CD4-positive, alpha-beta T cell treated with Interleukin-12 subunit alpha and Interleukin-12 subunit beta, for 1 hour (primary cell): ENCODE data around the gene C11orf87.

Source experiments
- DNase-seq: peaks from one replicate; pipeline ENCODE4 v3.0.0-alpha.2; 2020

The C11orf87 gene

DNA sequence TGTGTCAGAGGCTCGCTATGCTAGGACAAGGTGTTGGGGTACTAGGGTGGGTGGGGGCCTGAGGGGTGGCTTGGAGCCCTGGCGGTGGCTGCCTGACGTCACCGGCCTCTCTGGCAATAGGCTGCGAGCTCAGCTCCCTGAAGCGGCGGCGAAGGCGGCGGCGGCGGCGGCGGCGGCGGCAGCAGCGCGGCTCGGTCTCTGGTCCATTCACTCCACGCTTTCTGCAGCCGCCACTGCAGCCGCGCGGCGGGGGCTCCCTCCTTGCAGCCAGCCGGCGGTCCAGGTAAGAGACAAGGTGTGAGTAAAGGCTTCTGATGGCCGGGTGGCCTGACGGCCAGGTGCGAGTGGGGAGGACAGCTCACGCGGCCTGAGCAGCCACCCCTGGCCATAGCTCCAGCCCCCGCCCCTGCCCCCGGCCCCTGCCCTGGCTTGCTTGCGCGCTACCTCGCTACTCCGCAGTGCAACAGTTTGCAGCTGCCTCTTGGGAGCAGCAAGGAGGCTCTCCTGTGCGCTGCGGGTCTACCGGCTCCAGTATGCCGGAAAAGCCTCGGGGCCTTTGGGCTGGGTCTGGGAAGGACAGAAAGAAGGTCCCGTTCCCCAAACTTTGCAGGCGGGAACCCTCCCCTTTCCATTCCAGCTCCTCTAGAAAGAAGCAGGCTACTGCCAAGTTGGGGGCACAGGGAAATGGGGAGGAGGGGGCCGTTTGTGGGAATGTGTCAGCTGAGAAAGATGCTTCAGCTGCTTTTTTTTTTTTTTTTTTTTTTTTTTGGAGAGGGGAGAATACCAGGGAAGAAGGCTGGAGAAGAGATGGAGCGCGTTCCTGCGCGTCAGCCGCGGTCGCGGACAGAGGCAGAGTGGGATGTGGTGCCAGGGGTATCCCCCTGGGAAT is at the start of gene C11orf87:
Gene C11orf87 (plus strand): TSS at position 210 of the 889 bp plus-strand sequence. CDS start 1,444 bp downstream, outside the sequence.
- no peak for DNase-seq

DNA sequence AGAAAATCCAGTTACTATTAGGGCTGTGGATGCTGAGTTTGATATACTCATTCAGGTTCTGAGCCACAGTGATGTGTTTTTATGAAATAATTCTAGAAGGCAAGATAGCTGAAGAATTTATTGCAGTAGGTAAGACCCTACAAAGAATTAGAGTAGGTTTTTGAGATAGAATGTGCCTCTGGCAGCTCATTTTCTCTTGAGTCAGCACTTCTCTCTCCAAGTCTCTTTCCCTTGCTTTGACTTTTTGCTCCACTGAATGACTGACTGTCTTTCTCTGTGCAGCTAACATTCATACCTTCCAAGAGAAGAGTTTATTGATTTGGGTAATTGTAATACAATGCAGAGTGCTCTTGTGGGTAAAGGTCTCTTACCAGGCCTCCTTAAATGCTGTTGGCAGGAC is 48.0 kb upstream of the C11orf87 start:
- DNase-seq = no peak

DNA sequence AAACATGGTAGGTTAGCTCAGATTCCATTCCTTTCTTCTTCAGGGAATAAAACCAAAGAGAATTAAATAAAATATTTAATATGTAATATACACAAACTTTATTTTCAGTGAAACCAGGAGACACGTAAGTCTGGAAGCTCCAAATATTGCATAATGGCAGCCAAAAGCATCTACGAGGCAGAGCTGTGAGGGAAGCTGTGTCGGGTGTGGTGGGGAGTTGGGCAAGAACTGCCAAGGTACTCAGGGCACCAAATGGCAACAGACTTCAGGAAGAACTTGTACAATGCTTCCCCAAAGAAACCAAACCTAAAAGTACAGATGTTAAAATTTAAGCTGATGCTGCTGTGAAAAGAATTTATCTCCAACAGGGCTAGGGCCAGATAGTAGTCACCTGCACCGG is 47.5 kb upstream of the C11orf87 start:
- no peak for DNase-seq

DNA sequence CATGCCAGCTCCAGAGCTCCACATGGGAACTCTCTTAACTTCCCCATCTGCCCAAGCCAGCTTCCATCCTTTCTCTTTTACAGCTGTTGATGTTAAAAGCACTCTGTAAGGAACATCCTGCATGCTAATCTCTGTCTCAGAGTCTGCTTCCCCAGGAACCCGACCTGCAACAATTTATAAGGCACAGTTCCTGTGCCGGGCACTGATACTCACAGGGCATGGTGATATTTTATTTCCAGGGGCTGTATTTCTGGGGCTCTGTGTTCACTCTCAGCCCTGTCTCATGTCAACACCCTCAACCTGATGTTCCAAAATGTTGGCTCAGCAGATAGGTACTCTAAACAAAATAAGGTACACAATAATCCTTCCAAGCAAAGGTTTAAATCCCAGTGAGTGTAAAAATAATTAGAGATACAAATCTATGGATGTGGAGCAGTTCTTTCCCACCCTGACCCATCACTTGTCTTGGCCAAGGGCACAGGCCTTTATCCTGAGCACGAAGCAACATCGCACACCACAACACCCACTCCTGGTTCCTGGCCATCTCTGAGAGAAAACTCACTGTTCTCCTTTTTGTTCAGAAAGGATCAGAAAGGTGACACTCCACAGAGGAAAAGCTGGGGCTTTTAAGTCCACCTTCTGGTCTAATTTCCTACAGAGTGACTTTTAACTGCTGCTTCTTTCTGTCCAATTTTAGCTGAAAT is 44.8 kb upstream of the C11orf87 start:
- no peak for DNase-seq

DNA sequence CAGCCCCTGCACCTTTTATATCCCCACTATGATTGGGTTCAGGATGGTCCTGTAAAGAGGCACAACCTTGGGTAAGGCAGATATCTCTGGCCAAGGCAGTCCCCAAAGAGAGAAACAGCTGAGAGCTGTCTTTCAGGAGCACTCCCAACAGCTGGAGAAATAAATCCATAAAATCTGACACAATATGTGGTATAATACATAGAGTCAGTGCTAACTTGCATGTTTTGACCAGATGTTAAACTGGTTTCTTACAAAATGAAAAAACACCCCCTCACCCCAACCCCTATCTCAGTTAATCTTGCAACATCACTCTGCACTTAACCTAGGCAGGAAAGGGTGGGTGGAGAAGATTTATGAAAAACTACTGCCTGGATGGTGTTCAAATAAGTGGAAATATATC is 44.0 kb upstream of the C11orf87 start:
- no peak for DNase-seq

DNA sequence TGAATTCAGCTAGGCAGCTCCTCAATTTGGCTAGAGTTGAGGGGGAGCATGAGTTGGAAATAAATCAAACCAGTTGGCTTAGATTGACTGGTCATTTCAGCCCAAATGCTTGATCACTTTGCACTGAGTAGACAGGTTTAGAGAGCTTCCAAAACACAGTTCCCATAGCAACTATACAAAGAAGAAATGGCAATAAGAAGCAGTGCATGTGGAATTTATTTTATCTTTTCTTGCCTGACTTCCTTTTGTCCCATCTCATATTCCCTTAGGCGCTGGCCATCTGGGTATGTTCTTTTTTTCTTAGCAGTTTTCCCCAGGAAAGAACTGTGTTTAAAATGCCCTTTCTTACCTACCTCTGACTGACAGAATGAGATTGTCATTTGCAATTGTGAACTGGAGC is 38.7 kb upstream of the C11orf87 start:
- DNase-seq = no peak

DNA sequence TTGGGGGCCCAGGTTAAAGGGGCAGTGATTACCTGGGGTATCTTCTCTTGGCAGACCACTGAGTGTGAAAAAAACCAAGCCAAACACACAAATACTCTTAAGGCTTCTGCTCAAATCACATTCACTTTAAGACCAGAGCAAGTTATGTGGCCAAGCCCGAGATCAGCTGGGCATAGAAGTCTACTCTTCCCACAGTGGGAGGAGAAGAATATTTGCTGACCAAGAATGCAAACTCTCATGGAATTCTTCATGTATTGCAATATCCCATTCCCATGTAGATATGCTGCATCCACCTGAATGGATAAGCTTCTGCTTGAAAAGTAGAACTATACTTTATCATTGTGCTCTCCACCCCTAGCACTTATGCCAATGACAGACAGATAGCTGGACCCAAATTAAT is 37.1 kb upstream of the C11orf87 start:
- no peak for DNase-seq

DNA sequence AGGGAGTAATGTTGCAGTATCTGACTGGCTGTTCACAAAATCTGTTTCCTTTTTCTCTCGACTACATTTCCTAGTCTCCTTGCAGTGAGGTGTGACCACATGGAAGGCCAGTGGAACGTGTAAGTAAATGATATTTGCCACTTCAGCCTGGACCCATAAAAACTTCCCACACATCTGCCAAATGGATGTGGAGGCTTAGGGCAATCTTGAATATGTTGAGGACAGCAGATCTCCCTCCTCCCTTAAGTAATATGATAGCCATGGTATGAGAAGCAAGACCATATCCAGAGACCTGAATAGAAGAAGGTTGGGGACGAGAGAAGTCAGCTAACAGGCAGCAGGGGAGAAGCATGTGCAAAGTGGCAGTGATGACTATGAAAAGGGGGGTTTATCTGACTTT is 33.0 kb upstream of the C11orf87 start:
- DNase-seq = no peak

DNA sequence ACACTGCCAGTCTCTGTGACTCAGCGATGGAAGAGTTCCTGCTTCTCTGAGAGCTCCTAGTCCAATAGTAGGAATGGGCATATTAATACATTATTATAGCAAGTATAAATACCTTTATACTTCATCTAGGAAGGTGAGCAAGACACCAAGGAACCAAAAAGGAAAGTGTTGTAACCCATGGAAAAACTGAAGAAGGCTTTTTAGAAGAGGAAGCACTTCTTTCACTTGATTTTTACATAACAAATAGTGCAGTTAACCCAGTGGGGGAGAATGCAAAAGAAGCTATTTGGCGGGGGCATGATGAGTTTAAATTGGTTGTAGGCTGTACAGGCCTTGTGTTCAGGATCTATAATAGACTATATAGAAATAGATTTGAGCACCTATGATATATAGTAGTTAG is 31.2 kb upstream of the C11orf87 start:
- DNase-seq = no peak

DNA sequence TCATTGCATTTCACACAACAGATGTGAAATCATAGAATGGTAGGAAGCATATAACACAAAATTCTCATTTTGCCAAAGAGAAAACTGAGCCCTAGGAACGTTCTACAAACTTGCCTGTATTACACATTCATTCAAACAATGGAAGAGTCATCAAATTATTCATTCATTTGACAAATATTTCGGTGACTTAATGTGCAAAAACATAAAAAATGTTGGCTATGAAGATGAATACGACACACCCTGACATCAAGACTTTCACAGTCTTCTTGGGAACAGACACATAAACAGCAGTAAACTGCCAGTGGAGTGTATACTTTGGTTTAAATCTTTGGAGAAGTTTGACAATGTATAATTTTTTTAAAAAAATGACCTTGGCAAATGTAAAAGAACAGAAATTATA is 20.4 kb upstream of the C11orf87 start:
- DNase-seq = no peak

DNA sequence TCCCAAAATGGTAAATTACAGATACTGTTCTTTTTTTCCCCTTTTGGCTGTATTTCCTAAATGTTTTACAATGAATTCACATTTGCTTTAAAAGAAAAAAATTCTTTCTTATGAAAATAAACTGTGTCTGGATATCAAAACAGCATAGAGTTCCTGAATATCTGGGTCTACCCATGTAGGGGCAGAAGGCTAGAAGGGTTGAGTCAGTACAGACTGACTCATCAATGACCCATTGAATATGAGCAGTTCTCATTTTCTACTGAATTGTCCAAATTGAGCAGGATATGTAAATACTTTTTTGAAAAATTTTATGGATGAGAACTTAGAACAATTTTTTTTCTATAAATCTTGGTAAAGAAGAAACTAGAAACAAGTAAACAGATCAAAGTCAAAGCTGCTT is 16.3 kb upstream of the C11orf87 start:
- DNase-seq = no peak

DNA sequence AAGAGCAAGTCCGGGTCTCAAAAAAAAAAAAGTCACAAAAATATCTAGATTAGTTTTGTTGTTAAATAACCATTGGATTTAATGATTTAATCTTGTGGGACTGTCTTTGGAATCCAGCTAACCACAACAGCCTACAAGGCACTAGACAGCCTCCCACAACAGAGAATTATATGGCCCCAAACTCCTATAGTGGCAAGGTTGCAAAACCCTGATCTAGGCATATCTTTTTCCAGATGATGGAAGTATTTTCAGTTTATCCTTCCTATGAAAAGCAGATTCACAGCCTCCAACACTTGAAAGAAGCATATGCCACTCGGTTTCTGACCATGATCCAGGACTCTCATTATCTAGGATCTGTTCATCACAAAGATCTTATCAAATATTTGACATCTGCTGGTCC is 5.4 kb upstream of the C11orf87 start:
- DNase-seq = no peak

DNA sequence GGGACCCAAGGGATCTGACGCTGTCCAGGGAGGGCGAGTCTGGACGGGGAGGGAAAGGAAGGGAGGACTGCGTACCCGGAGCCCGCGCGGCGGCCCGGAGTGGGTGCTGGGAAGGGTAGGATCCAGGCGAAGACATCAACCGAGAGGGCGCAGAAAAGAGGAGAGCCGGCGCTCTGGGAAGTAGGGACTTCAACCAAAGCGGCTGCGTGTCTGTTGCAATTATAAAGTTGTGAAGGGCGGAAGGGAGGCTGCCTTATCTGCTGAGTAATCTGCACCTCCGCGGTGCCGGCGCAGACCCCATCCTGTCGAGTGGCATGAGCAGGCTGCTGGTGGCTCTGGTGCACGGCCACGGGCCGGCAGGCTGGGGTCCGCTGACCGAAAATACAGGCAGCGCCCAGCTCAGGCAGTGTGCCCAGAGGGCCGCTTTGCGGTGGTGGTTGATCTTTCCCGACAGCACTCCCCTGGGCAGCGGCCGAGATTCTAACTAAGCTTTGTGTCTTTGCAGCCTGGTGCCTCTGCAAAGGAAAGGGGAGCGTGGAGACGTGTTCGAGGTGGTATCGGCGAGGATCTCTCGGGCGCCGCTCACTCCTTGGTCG is 978 bp downstream of the C11orf87 start:
- no peak for DNase-seq

DNA sequence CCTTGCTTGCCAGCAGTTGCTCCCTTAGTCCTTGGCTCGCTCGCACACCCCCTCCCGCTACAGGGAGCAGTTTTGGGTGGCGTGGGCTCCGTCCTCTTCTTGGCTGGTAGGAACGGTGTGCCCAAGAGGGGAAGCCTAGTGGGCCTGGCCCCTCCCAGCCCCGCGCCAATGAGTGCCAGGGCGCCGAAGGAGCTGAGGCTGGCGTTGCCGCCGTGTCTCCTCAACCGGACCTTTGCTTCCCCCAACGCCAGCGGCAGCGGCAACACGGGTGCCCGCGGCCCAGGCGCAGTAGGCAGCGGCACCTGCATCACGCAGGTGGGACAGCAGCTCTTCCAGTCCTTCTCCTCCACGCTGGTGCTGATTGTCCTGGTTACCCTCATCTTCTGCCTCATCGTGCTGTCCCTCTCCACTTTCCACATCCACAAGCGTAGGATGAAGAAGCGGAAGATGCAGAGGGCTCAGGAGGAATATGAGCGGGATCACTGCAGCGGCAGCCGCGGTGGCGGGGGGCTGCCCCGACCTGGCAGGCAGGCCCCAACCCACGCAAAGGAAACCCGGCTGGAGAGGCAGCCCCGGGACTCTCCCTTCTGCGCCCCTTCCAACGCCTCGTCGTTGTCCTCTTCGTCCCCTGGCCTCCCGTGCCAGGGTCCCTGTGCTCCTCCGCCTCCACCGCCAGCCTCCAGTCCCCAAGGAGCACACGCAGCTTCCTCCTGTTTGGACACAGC is 1.6 kb downstream of the C11orf87 start:
- no peak for DNase-seq

DNA sequence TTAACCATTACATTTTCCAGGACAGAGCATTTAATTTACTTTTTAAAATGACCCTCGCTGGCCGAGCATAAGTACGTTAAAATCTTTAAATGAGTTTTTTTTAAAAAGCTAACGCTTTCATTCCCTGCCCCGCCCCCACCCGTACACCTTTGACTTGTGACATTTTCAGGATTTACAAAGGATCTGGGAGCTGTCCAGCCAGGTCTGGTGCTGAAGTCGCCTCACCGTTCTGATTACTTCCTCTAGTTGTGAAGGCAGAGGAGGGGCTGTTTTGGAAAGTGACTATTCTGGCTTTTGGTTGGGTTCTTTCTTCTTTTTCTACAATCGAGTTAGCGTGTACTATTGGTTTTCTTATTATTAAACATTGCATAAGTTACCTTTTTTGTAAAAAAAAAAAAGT is 2.9 kb downstream of the C11orf87 start:
- no peak for DNase-seq

DNA sequence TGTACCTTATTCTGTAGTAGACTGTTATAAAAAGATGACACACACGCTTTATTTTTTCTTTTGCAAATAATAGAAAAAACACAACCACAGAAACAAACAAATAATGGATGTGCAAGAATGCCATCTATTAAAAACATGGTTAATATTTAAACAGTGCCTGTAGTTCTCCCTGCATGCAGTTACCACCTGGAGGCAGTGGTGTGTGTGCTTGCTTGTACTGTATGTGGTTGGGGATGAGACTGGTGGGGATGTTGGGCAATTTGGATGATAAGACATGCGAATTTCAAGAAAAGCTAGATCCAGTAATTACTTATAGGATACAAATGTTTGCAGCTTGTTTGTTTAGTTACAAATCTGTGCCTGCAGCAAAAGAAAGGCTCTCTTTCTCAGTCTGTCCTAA is 3.6 kb downstream of the C11orf87 start:
- no peak for DNase-seq

DNA sequence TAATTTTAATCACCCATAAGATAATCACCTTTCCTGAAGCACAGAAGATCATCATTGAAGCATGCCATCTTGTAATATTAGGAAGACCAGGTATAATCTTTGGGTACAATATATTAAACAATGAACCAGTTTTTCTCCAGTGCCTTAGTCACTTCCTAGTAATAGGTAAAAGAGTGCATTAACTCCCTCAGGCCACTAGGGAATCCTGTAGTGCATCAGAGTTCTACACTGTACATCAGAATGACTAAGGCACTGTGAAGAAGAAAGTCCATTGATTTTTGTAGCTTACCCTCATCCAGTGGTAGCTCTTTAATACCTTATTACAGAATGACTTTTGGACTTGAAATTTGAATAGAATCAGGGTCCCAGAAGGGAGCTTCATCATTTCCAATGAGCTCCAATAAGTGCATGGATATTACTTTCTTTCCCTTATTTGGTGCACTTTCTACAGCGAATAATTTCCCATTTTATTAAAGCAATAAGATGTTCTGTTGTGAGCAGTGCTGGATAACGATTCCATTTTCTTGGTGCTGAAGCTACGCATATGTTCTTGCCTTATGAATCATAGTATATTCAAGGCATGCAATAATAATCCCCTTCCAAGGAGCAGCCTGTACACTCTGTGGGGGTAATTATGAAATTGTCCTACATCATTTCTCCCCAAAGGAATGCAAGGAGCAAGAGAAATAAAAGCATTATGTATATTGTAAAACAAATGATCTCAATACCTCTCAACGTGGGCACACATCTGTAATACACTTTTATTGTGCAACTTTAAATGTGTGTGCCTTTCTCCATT is 4.7 kb downstream of the C11orf87 start:
- no peak for DNase-seq

DNA sequence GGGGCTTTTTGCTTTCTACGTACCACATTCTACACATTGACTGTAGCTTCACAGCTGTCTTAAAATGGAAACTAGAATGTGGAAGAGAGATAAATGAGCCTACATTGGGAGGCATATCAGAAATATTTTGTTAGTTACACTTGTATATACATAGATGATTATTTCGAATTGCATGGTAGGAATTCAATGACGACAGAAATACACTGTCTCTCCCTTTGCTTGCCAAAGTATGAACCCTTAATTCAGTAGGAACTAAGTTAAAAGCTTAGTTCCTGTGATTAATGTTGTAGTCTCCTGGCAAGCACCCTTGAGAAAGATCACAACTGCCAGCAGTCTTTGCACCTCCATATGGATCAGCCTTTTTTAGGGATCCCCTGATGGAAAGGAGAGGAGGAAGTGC is 10.1 kb downstream of the C11orf87 start:
- no peak for DNase-seq

DNA sequence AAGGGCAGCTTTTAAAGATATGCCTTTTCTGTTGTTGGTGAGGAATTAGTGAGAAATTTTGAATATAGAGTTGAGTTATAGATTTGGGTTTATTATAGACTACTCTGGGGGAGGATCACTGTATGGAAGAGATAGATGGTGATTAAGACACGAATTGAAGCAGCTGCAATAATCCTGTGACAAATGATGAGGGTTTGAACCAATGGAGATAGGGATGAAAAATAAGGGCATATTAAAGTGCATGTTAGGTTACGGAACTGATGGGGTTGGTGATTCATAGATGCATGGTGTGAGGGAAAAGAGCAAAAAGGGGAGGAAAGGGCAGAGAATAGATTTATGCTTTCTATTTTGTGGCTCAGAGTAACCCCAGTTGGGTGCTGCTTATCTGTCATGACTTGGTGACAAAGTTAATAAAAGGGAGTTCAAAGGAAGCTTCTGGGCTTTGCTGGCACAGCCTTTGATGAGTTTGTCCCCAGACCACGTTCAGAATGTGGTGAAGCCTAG is 11.8 kb downstream of the C11orf87 start:
- no peak for DNase-seq

DNA sequence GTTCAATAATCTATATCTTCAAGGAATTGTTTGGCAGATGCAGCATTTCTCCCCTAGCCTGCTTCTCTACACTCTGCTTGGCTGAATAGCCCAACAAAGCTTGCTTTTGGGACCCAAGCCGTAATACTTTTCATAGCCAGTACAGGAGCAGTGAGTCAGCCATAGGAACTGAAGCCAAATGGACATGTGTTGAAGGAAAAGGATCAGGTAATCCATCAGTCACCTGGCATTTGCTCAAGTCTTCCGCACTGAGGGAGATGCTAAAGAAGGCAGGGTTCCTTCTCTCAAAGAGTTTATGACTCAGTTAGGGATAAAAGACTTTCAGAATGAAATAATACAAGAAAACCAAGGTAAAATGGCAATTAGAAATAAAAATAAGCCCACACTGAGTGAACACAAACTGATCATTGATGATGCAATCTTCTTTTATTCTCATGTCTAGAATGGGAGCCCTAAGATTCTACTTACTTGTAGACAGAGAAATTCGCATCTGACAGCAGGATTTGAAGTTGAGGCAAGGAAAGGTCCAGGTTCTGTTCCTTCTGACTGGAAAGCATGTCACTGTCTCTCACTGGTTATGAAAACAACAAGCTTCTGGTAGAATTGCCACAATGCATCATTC is 13.2 kb downstream of the C11orf87 start:
- no peak for DNase-seq

DNA sequence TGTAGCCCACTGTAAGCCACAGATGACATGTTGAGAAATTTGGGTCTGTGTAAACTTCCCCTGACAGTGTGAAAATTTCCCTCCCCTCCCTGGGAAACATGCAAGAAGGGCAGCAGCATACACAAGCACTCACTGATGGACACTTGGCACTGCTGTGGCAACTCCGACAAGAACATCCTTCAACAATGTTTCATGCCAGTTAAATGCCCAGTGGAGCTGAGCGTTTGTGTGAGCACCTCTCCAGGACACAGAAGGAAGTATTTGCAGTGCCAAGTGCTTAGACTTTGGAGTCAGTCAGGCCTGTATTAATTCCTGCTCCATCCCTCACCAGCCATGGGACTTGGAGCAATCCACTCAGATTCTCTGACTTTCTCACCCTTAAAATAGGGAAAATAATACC is 17.7 kb downstream of the C11orf87 start:
- DNase-seq = no peak

DNA sequence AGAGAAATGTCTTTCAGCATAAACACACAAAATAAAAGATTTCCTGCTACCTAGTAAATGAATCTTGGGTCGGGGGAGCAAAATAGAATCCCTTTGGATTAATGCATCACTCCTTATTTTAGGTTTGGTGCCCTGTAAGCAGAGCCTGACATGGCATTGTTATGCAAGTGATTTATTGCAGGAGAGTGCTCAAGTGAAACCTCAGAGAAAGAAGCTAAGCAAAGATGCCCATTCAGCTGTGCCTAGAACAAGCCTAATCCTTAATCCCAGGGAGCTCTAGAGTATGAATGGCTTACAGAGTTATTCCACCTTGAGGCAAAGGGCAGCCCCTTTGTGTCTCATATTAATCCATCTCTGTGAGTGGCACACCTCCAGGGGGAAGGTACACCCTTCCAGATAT is 21.1 kb downstream of the C11orf87 start:
- DNase-seq = no peak
